Gastrocnemius medialis (tissue), 4 donors: Measurements from ENCODE around the gene BAAT.

Experiments
- POLR2A ChIP-seq, 2 donors: fragments of 450-650 bp; IDR thresholded peaks; one replicate each; pipeline ENCODE4 v1.6.1; 2017; ENCODE audit warnings: antibody characterized with exemption in 2 of 2, mild to moderate bottlenecking in 2 of 2, moderate library complexity in 2 of 2
- TF ChIP-seq, protein P1 (sequence below), 5 experiments: fragments of 450-650 bp in 3 of 5; fragments of 200-600 bp in 2 of 5; sonication (generic) in 2 of 5; IDR thresholded peaks in 4 of 5; conservative IDR thresholded peaks in 1 of 5; 1 replicate in 4 of 5; 2 replicates in 1 of 5; pipeline ENCODE4 v1.5.1; 2016 to 2019; ENCODE audit warnings: antibody characterized with exemption in 5 of 5, mild to moderate bottlenecking in 3 of 5, moderate library complexity in 3 of 5

DNA sequence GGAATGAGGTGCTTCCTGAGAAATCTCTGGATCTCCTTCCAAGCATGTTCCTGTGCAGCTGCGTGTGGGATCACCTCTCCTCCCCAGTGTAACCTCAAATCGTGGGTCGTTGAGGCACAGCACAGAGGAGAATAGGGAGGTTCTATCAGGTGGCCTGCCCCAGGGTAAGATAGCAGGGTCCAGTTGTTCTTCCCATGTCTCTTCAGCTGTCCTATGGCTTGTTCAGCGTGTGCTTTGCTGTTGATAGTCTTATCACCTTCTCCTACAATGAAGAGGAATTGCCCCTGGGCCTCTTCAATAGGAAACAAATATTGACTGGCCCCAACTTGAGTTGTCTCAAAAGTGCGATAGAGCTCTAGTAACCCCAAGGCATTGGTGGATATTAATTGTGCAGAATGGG is 22.4 kb downstream of the BAAT start:
- TF ChIP-seq POLR2A (IDR thresholded peaks at IDR 0.05) = no peak
- TF ChIP-seq, protein P1, sequence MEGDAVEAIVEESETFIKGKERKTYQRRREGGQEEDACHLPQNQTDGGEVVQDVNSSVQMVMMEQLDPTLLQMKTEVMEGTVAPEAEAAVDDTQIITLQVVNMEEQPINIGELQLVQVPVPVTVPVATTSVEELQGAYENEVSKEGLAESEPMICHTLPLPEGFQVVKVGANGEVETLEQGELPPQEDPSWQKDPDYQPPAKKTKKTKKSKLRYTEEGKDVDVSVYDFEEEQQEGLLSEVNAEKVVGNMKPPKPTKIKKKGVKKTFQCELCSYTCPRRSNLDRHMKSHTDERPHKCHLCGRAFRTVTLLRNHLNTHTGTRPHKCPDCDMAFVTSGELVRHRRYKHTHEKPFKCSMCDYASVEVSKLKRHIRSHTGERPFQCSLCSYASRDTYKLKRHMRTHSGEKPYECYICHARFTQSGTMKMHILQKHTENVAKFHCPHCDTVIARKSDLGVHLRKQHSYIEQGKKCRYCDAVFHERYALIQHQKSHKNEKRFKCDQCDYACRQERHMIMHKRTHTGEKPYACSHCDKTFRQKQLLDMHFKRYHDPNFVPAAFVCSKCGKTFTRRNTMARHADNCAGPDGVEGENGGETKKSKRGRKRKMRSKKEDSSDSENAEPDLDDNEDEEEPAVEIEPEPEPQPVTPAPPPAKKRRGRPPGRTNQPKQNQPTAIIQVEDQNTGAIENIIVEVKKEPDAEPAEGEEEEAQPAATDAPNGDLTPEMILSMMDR (IDR thresholded peaks at IDR 0.05 in 4 of 5, conservative IDR thresholded peaks at IDR 0.05 in 1 of 5) = no peak
